Endothelial cell of umbilical vein (primary cell): Measurements from ENCODE around the gene RGS10. TPM values are rescaled to one million over a fixed set of nuclear protein-coding genes. Genes with fewer than 3 reads are reported as not detected.

Experiments used
- BruUV-seq: library from RNA; stranded (reverse); fragments of 400-500 nt; replicated peaks from 2 replicates; lab custom pipeline; 2021; lab: Mats Ljungman, UMichigan
- CTCF ChIA-PET: fragments of 300-600, 350-600 bp; sonication (Branson Sonifier 250); formaldehyde crosslinking; loops from one replicate; lab custom pipeline; 2021; ENCODE audit warnings: antibody characterized with exemption, inconsistent platforms; lab: Charles Lee
- POLR2A ChIA-PET: fragments of 300-600, 350-600 bp; sonication (Branson Sonifier 250); formaldehyde crosslinking; loops from one replicate; lab custom pipeline; 2021; ENCODE audit warnings: antibody characterized with exemption, inconsistent platforms; lab: Charles Lee
- DNase-seq: peaks from one replicate; pipeline ENCODE4 v3.0.0-alpha.2; 2011; ENCODE audit warnings: low read depth, low spot score
- FAIRE-seq: peaks from 2 replicates; lab custom pipeline; 2011; peaks lifted over from hg19 to GRCh38; lab: Jason Lieb, UNC
- H2AFZ ChIP-seq: 2 replicates; pipeline ENCODE4 v1.6.0; 2012; ENCODE audit warnings: low read depth, low read length, control low read depth, inconsistent platforms
- H3K27ac ChIP-seq: 2 replicates; pipeline ENCODE4 v1.5.1; 2011; ENCODE audit warnings: low read depth, mild to moderate bottlenecking, control low read depth, low read length, moderate library complexity; ENCODE audit not compliant: insufficient read depth
- H3K27me3 ChIP-seq, 2 experiments: 2 replicates each; pipeline versions ENCODE4 v1.6.0 to v1.6.1; 2011; ENCODE audit warnings: low read length in 2 of 2, mixed read lengths in 1 of 2; ENCODE audit not compliant: control insufficient read depth in 2 of 2, insufficient read depth in 2 of 2
- H3K36me3 ChIP-seq, 2 experiments: 2 replicates in 1 of 2; 3 replicates in 1 of 2; pipeline ENCODE4 v1.5.1; 2011; ENCODE audit warnings: low read length in 2 of 2, mild to moderate bottlenecking in 1 of 2, moderate library complexity in 1 of 2; ENCODE audit not compliant: control insufficient read depth in 2 of 2, insufficient read depth in 2 of 2; ENCODE audit errors: extremely low read depth in 1 of 2
- H3K4me1 ChIP-seq: 3 replicates; pipeline ENCODE4 v1.5.1; 2011; ENCODE audit warnings: mild to moderate bottlenecking, low read length; ENCODE audit not compliant: control insufficient read depth, insufficient read depth; ENCODE audit errors: extremely low read depth
- H3K4me2 ChIP-seq: 2 replicates; pipeline ENCODE4 v1.6.1; 2011; ENCODE audit warnings: low read length, control low read depth, mixed read lengths; ENCODE audit not compliant: insufficient read depth
- H3K4me3 ChIP-seq, 3 experiments: fragments of 200-600 bp in 1 of 3; sonication (generic), shearing (Covaris generic) in 1 of 3; replicated peaks in 1 of 3; 2 replicates each; pipeline ENCODE4 v1.5.1; 2011 to 2016; ENCODE audit warnings: control low read depth in 3 of 3, low read length in 3 of 3, mild to moderate bottlenecking in 2 of 3, inconsistent platforms in 1 of 3, low read depth in 1 of 3, moderate library complexity in 1 of 3; ENCODE audit not compliant: insufficient read depth in 1 of 3
- H3K79me2 ChIP-seq: 2 replicates; pipeline ENCODE4 v1.6.0; 2012; ENCODE audit warnings: low read length, inconsistent platforms; ENCODE audit not compliant: control insufficient read depth, insufficient read depth
- H3K9ac ChIP-seq: replicated peaks from 2 replicates; pipeline ENCODE3; 2011; ENCODE audit warnings: low read length, control low read depth; ENCODE audit not compliant: insufficient read depth; ENCODE audit errors: extremely low read depth
- H3K9me1 ChIP-seq: replicated peaks from 3 replicates; pipeline ENCODE4 v1.6.0; 2011; ENCODE audit warnings: mild to moderate bottlenecking, low read length; ENCODE audit not compliant: control insufficient read depth, insufficient read depth; ENCODE audit errors: extremely low read depth
- H3K9me3 ChIP-seq: replicated peaks from 2 replicates; pipeline ENCODE4 v1.5.1; 2012; ENCODE audit warnings: low read length, inconsistent platforms; ENCODE audit not compliant: control insufficient read depth, insufficient read depth
- H4K20me1 ChIP-seq: replicated peaks from 2 replicates; pipeline ENCODE3; 2011; ENCODE audit warnings: mild to moderate bottlenecking, low read length; ENCODE audit not compliant: control insufficient read depth, insufficient read depth; ENCODE audit errors: extremely low read depth
- EZH2 ChIP-seq: IDR thresholded peaks from 2 replicates; pipeline ENCODE4 v1.6.1; 2012; ENCODE audit warnings: borderline replicate concordance, low read depth, mild to moderate bottlenecking, moderate library complexity, low read length, inconsistent platforms; ENCODE audit not compliant: severe bottlenecking
- FOS ChIP-seq: IDR thresholded peaks from 2 replicates; pipeline ENCODE4 v1.6.1; 2011; ENCODE audit warnings: mild to moderate bottlenecking, low read length, moderate library complexity, borderline replicate concordance; ENCODE audit not compliant: insufficient read depth
- GATA2 ChIP-seq: IDR thresholded peaks from 2 replicates; pipeline ENCODE4 v1.7.0; 2011; ENCODE audit warnings: low read depth, mild to moderate bottlenecking, moderate library complexity, mixed read lengths, low read length; ENCODE audit not compliant: insufficient read length, insufficient read depth
- JUN ChIP-seq: IDR thresholded peaks from 2 replicates; pipeline ENCODE4 v1.6.1; 2011; ENCODE audit warnings: borderline replicate concordance, low read depth; ENCODE audit not compliant: insufficient read length, insufficient read depth
- MYC ChIP-seq: IDR thresholded peaks from one replicate; pipeline ENCODE4 v1.6.1; 2011; ENCODE audit warnings: mild to moderate bottlenecking, low read depth, low read length
- POLR2A ChIP-seq: IDR thresholded peaks from 2 replicates; pipeline ENCODE4 v1.6.1; 2012; ENCODE audit warnings: low read depth, mild to moderate bottlenecking, control low read depth, low read length
- POLR2AphosphoS5 ChIP-seq: IDR thresholded peaks from 2 replicates; pipeline ENCODE4 v1.6.1; 2012; ENCODE audit warnings: low read depth, mild to moderate bottlenecking, control low read depth, low read length, moderate library complexity; ENCODE audit not compliant: insufficient read depth
- dilution Hi-C: fragments of 300-500 bp; cut with MboI; formaldehyde crosslinking; loops from one replicate; pipeline ENCODE4 v1.15.0; 2019; ENCODE audit warnings: low sequenced_read_pairs; ENCODE audit not compliant: extremely low pct_ligation_motif_present
- intact Hi-C: fragments of 100-400 bp; cut with micrococcal nuclease; formaldehyde crosslinking; loops from one replicate; pipeline ENCODE4 v1.10.0; 2022
- polyA plus RNA-seq, 4 experiments: library from polyadenylated mRNA; depleted of rRNA in 3 of 4; stranded (reverse) in 3 of 4; unstranded in 1 of 4; fragments of >200 nt; gene quantifications; 2 replicates each; pipeline versions ENCODE4 v1.2.1 to v1.2.3, GENCODE V29; 2011 to 2012; ENCODE audit warnings: missing spikeins in 1 of 4
- total RNA-seq: library from RNA; stranded (reverse); gene quantifications from 2 replicates; pipeline ENCODE4 v1.2.3, GENCODE V29; 2021
- TF ChIP-seq, protein P1 (sequence below): IDR thresholded peaks from 2 replicates; pipeline ENCODE4 v1.6.1; 2011; ENCODE audit not compliant: insufficient read depth, insufficient read length
- TF ChIP-seq, protein P2 (sequence below), 2 donors: IDR thresholded peaks; 1 replicate in 1 of 2; 2 replicates in 1 of 2; pipeline ENCODE4 v1.5.1; 2011; ENCODE audit warnings: low read length in 2 of 2, mild to moderate bottlenecking in 2 of 2, moderate library complexity in 2 of 2, control low read depth in 1 of 2, inconsistent platforms in 1 of 2, low read depth in 1 of 2; ENCODE audit not compliant: insufficient read depth in 1 of 2; ENCODE audit errors: extremely low read depth in 1 of 2

The RGS10 gene
- total and polyA plus RNA-seq, 2 donors (not counting 3 experiments of a cell fraction or from before 2014, with no cell fraction given): 7.8 to 22.4 TPM

- ChIA-PET POLR2A (no interaction called here), CTCF (interaction anchor here (0.6 to 1.7 kb wide), 4 partner anchors 26 to 401 kb away, joined by 3 to 6 read pairs (median 3); no protein-coding TSS in a partner anchor)
- H3K4me1 ChIP-seq: peaks cover 6% of the 10 kb centered on the region
- H2AFZ ChIP-seq: no peak overlapping the region
- intact Hi-C loops: no loop called here
- H3K9me3 ChIP-seq: no peaks in the 10 kb centered on the region
- H3K9me1 ChIP-seq: no peaks in the 10 kb centered on the region
- H3K9ac ChIP-seq: no peak overlapping the region
- peaks cover 8 to 16% of the 10 kb centered on the region in 2 experiments for H3K27me3 ChIP-seq
- no peak overlapping the region for H3K27ac ChIP-seq
- no peaks in the 10 kb centered on the region for H3K36me3 ChIP-seq
- no TSS peak for BruUV-seq
- DNase-seq (no peak), FAIRE-seq (no peak)
- no peaks in the 10 kb centered on the region for H3K79me2 ChIP-seq
- no peaks in the 10 kb centered on the region for H4K20me1 ChIP-seq
- H3K4me3 ChIP-seq: no peak overlapping the region
- no peak overlapping the region for H3K4me2 ChIP-seq
- dilution Hi-C loops: no loop called here
- TF ChIP-seq, protein P1, sequence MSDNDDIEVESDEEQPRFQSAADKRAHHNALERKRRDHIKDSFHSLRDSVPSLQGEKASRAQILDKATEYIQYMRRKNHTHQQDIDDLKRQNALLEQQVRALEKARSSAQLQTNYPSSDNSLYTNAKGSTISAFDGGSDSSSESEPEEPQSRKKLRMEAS: no peak
- TF ChIP-seq POLR2A (no peak), JUN (no peak), POLR2AphosphoS5 (no peak), MYC (no peak), FOS (no peak), EZH2 (no peak), GATA2 (no peak)
- TF ChIP-seq, protein P2, sequence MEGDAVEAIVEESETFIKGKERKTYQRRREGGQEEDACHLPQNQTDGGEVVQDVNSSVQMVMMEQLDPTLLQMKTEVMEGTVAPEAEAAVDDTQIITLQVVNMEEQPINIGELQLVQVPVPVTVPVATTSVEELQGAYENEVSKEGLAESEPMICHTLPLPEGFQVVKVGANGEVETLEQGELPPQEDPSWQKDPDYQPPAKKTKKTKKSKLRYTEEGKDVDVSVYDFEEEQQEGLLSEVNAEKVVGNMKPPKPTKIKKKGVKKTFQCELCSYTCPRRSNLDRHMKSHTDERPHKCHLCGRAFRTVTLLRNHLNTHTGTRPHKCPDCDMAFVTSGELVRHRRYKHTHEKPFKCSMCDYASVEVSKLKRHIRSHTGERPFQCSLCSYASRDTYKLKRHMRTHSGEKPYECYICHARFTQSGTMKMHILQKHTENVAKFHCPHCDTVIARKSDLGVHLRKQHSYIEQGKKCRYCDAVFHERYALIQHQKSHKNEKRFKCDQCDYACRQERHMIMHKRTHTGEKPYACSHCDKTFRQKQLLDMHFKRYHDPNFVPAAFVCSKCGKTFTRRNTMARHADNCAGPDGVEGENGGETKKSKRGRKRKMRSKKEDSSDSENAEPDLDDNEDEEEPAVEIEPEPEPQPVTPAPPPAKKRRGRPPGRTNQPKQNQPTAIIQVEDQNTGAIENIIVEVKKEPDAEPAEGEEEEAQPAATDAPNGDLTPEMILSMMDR (IDR thresholded peaks at IDR 0.05; ENCODE audit: extremely low read depth in 1 of 2, insufficient read depth in 1 of 2, low read depth in 1 of 2, low read length in 2 of 2): no peak
Observed at GRCh38 chr10:119545310-119545709, 2.8 kb upstream of the RGS10 start.
